Measurements from ENCODE around the gene CFAP97D2.
"Not testable (repeated sequence)": the region's sequence is repeated elsewhere in the genome, so short reads cannot be mapped to it uniquely, and the experiment has no call there.

The CFAP97D2 gene

GRCh38 chr13:114179087-114179658 lies at the start of gene CFAP97D2:
TSS of gene CFAP97D2 (plus strand) at chr13:114179257. CDS start at chr13:114179331, 74 bp downstream.
- no peaks in the 10 kb centered on the region for H3K27me3 ChIP-seq
- no peaks in the 10 kb centered on the region for H4K20me1 ChIP-seq
- H3K36me3 ChIP-seq, result no peaks in the 10 kb centered on the region
- peaks cover 4% of the 10 kb centered on the region for H3K9me3 ChIP-seq
- H3K27ac ChIP-seq, result no peak within 1 kb of the TSS
- H3K4me2 ChIP-seq, result peak within 1 kb of the TSS; percentile 47
- no peak for TF ChIP-seq Cebpa-rat (IDR thresholded peaks at IDR 0.05)
- no peak within 1 kb of the TSS for H3K4me3 ChIP-seq
- peaks cover 31% of the 10 kb centered on the region for H3K4me1 ChIP-seq
- H3K9ac ChIP-seq, result no peak within 1 kb of the TSS

GRCh38 chr13:114129649-114130062 lies 49.4 kb upstream of the CFAP97D2 start:
- Histone ChIP-seq H3K36me3 (peaks cover 5% of the 10 kb centered on the region; the same call in 1 of the 2 replicates), H4K20me1 (peaks cover 54% of the 10 kb centered on the region), H3K9ac (peak overlapping the region; percentile 86), H3K27me3 (no peaks in the 10 kb centered on the region), H3K4me3 (peak overlapping the region; percentile 90), H3K4me2 (peak overlapping the region; percentile 99), H3K4me1 (peaks cover 73% of the 10 kb centered on the region), H3K9me3 (no peaks in the 10 kb centered on the region), H3K27ac (peak overlapping the region; percentile 96)
- no peak for TF ChIP-seq Cebpa-rat (IDR thresholded peaks at IDR 0.05)

GRCh38 chr13:114130131-114130836 lies 48.8 kb upstream of the CFAP97D2 start:
- Histone ChIP-seq H3K4me1 (peaks cover 73% of the 10 kb centered on the region), H3K27ac (peak overlapping the region; percentile 96), H3K27me3 (no peaks in the 10 kb centered on the region), H4K20me1 (peaks cover 48% of the 10 kb centered on the region), H3K9me3 (no peaks in the 10 kb centered on the region), H3K4me3 (peak overlapping the region; percentile 90), H3K36me3 (peaks cover 4% of the 10 kb centered on the region; the same call in 1 of the 2 replicates), H3K4me2 (peak overlapping the region; percentile 99), H3K9ac (peak overlapping the region; percentile 86)
- TF ChIP-seq Cebpa-rat (IDR thresholded peaks at IDR 0.05), result no peak

- Histone ChIP-seq H3K4me2 (peak overlapping the region; percentile 99), H3K27ac (peak overlapping the region; percentile 96), H3K4me1 (peaks cover 71% of the 10 kb centered on the region), H3K27me3 (no peaks in the 10 kb centered on the region), H3K4me3 (peak overlapping the region; percentile 90), H3K36me3 (no peaks in the 10 kb centered on the region), H3K9ac (peak overlapping the region; percentile 86), H3K9me3 (no peaks in the 10 kb centered on the region), H4K20me1 (peaks cover 41% of the 10 kb centered on the region)
- no peak for TF ChIP-seq Cebpa-rat (IDR thresholded peaks at IDR 0.05)
Measured at GRCh38 chr13:114130837-114131582, 48.0 kb upstream of the CFAP97D2 start.

GRCh38 chr13:114131583-114132418 lies 47.3 kb upstream of the CFAP97D2 start:
- Histone ChIP-seq H3K4me3 (peak overlapping the region; percentile 90), H3K4me2 (peak overlapping the region; percentile 99), H4K20me1 (peaks cover 33% of the 10 kb centered on the region), H3K27ac (peak overlapping the region; percentile 96), H3K9ac (peak overlapping the region; percentile 86), H3K4me1 (peaks cover 63% of the 10 kb centered on the region), H3K27me3 (no peaks in the 10 kb centered on the region), H3K36me3 (no peaks in the 10 kb centered on the region), H3K9me3 (no peaks in the 10 kb centered on the region)
- no peak for TF ChIP-seq Cebpa-rat (IDR thresholded peaks at IDR 0.05)

- peak within 1 kb of the TSS; percentile 90 for H3K4me3 ChIP-seq
- H3K27me3 ChIP-seq, result no peaks in the 10 kb centered on the region
- no peak for TF ChIP-seq Cebpa-rat (IDR thresholded peaks at IDR 0.05)
- H3K9ac ChIP-seq, result peak within 1 kb of the TSS; percentile 86
- H3K9me3 ChIP-seq, result no peaks in the 10 kb centered on the region
- peak within 1 kb of the TSS; percentile 99 for H3K4me2 ChIP-seq
- peak within 1 kb of the TSS; percentile 96 for H3K27ac ChIP-seq
- peaks cover 26% of the 10 kb centered on the region for H4K20me1 ChIP-seq
- peaks cover 56% of the 10 kb centered on the region for H3K4me1 ChIP-seq
- no peaks in the 10 kb centered on the region for H3K36me3 ChIP-seq
Measured at GRCh38 chr13:114132419-114133121, 46.5 kb upstream of the CFAP97D2 start, which contains the start of gene RASA3. TSS of gene RASA3 (minus strand) at chr13:114132623. CDS start at chr13:114132489, 134 bp downstream.

GRCh38 chr13:114133126-114133525 lies 45.9 kb upstream of the CFAP97D2 start:
- not testable (repeated sequence) for H3K9ac ChIP-seq, H3K4me3 ChIP-seq, H3K27me3 ChIP-seq, H3K36me3 ChIP-seq, H3K9me3 ChIP-seq, H3K27ac ChIP-seq
- Histone ChIP-seq H3K4me1 (peaks cover 50% of the 10 kb centered on the region), H3K4me2 (peak overlapping the region; percentile 99; the same call in 1 of the 2 replicates), H4K20me1 (peaks cover 20% of the 10 kb centered on the region)

- not testable (repeated sequence) for H3K9ac ChIP-seq, H3K36me3 ChIP-seq, H3K27me3 ChIP-seq, H3K27ac ChIP-seq, H3K9me3 ChIP-seq, H3K4me3 ChIP-seq
- Histone ChIP-seq H4K20me1 (peaks cover 16% of the 10 kb centered on the region), H3K4me1 (peaks cover 46% of the 10 kb centered on the region), H3K4me2 (peak overlapping the region; percentile 81)
Measured at GRCh38 chr13:114133552-114133951, 45.5 kb upstream of the CFAP97D2 start.
